ENCODE results near the gene GRB10.
"Not testable (repeated sequence)": the region's sequence is repeated elsewhere in the genome, so short reads cannot be mapped to it uniquely, and the experiment has no call there.

The GRB10 gene

DNA sequence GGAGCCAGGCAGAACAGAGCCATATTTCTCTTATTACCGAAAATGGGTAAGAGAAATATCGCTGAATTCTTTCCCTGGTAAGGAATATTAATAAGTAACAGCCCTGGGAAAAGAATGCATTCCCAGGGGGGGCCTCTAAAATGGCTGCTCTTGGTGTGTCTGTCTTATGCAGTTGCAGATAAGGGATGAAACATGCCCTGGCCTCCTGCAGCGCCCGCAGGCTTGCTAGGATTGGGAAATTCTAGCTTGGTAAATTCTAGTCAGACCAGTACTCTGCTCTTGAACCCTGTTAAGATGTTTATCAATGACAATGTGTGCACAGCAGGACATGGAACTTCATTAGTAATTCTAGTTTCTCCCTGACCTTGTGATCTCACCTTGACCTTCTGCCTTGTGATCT lies 199.4 kb downstream of the GRB10 start:
- not testable (repeated sequence) for H3K4me3 ChIP-seq (ENCODE audit: low read length); DNase-seq (ENCODE audit: low read depth, low spot score)

DNA sequence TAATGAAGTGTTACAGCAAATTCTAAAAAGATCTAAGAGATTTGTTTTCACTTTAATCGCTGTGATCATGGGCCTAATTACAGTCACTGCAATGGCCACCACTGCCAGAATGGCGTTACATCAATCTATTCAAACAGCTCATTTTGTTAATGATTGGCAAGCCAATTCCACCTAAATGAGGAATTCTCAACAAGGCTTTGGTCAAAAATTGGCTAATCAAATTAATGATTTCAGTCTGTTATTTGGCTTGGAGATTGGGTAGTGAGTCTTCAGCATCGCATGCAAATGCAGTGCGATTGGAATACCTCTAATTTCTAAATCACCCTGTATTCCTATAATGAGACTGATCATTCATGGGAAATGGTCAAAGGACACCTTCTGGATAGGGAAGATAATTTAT lies 200.4 kb downstream of the GRB10 start:
- DNase-seq (ENCODE audit: low read depth, low spot score); H3K4me3 ChIP-seq (ENCODE audit: low read length): not testable (repeated sequence)

DNA sequence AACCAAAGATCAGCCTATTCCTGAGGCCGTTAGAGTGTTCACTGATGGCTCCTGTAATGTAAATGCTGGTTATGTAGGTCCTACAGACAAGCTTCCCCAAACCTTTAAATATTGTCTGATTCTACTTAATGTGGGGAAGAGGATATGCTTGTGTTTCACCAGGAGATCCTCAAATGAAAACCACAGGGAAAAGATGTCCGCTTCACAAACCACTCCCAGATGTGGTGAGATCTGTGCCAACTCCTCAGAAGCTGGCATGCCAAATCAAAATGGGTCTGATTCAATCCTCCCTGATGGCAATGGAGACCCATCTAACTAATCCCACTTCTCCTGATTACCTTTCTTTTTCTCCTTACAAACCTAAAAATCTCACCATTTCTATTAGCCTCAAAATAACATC lies 202.0 kb downstream of the GRB10 start:
- DNase-seq (ENCODE audit: low read depth, low spot score); H3K4me3 ChIP-seq (ENCODE audit: low read length): not testable (repeated sequence)

DNA sequence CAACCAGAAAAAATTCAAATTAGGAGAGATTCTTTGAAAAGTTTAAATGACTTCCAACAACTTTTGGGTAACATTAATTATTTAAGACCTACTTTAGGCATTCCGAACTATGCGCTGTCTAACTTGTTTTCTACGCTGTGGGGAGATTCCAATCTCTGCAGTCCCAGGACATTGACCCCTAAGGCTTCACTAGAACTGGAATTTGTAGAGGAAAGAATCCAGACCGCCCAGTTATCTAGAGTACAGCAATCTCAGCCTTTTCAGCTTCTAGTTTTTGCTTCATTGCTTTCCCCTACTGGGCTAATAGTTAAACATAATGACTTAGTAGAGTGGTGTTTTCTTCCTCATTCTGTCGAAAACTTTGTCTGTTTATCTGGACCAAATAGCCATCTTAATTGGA lies 202.6 kb downstream of the GRB10 start:
- H3K4me3 ChIP-seq (ENCODE audit: low read length), result no peak overlapping the region

DNA sequence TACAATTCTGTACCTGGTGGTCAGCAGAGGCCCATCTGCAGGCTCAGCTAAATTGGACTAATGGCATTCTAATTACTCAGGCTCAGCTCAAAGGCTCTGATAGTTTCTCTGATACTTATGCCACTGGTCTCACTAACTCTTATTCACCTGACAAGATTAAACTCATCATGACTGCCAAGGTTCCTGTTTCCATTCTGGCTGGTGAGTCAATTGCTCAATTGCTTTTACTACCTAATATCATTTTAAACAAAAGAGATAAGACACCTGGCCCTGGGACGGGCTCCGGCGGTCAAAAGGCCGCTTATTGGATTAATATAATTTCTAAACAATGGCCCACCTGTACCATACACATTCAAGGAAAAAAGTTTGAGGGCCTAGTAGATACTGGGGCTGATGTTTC lies 204.6 kb downstream of the GRB10 start:
- DNase-seq (ENCODE audit: low read depth, low spot score); H3K4me3 ChIP-seq (ENCODE audit: low read length): not testable (repeated sequence)

More for the DNA sequence above, 202.6 kb downstream of the GRB10 start:
- no peak for DNase-seq (ENCODE audit: low read depth, low spot score)

DNA sequence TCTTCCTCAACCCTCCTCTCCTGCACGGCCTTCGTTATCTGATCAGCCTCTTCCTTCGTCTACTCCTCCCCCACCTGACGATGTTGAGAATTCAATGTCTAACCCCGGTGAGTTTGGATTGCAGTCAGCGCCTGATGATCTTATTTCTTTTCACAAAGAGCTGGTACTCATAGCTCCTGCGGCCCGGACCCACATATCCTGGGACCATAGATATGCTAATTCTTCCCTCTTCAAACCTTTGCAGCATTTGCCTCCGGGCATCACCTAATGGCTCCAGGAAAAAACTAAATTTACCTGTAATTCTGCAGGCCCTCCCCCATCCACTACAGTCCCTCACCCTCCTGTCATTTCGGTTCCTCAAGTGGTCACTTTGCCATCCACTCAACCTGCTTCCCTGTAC lies 205.1 kb downstream of the GRB10 start:
- H3K4me3 ChIP-seq (ENCODE audit: low read length), result no peak overlapping the region
- no peak for DNase-seq (ENCODE audit: low read depth, low spot score)

DNA sequence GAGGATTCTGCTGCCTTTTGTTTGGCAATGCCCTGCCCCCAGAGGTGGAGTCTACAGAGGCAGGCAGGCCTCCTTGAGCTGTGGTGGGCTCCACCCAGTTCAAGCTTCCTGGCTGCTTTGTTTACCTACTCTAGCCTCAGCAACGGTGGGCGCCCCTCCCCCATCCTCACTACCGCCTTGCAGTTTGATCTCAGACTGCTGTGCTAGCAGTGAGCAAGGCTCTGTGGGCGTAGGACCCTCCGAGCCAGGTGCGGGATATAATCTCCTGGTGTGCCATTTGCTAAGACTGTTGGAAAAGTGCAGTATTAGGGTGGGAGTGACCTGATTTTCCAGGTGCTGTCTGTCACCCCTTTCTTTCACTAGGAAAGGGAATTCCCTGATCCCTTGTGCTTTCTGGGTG lies 206.3 kb downstream of the GRB10 start:
- DNase-seq (ENCODE audit: low read depth, low spot score), result peak; percentile 50
- not testable (repeated sequence) for H3K4me3 ChIP-seq (ENCODE audit: low read length)

DNA sequence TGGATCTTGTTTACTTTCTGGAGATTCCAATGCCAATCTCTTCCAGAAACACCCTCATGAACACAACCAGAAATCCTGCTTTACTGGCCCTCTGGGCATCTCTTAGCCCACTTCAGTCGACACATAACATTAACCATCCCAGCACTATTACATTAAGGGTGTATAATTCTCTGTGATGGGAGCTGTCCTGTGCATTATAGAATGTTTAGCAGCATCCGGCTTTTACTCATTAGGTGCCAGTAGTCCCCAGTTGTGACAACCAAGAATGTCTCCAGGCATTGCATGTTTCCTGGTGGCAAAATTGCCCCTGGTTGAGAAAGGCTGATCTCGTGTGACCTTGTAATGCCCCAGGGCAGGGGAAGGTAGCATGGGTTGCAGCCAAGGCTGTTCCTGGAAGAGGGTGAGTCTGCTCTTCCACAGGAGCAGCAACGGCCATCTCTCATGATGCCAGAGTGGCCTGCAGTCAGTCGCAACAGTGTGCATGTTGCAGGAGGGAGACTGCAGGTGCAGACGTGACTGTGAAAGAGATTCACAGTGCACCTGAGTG lies 214.9 kb downstream of the GRB10 start:
- DNase-seq (ENCODE audit: low read depth, low spot score), result no peak
- no peak overlapping the region for H3K4me3 ChIP-seq (ENCODE audit: low read length)

DNA sequence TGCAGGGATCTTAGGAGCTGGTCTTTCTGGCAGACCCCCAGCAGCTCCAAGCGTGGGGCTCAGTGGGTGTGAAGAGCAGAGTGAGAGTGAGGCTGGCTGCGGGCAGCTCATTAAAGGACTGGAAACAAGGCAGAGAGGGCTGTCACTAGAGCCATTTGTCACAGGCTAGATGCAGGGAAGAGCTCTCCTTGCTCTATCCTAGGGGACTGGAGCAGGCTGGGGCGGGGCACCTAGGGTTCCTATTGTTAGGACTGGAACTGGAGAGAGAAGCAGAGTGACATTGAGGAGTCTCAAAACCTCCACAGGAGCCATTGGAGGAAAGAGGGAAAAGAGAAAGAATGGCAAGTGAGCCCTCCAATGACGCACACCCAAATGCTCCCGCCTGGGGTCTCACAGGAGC lies 216.7 kb downstream of the GRB10 start:
- H3K4me3 ChIP-seq (ENCODE audit: low read length), result no peak overlapping the region
- no peak for DNase-seq (ENCODE audit: low read depth, low spot score)

DNA sequence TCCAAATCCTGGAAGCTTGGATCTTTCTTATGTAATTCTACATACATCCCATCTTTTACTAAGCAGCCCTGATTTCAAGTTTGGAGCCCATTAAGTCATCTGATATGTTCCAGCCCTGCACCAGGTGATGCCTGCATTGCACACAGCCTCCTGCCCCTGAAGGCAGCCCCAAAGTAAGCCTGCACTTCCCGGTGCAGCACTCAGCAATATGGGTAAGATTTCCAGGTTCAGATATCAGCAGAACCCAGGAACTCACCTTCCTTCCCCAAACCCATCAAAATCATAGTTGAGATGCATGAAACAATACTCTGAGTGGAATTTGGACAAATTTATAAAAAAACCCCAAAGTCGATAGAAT lies 217.2 kb downstream of the GRB10 start:
- no peak for DNase-seq (ENCODE audit: low read depth, low spot score)
- no peak overlapping the region for H3K4me3 ChIP-seq (ENCODE audit: low read length)

DNA sequence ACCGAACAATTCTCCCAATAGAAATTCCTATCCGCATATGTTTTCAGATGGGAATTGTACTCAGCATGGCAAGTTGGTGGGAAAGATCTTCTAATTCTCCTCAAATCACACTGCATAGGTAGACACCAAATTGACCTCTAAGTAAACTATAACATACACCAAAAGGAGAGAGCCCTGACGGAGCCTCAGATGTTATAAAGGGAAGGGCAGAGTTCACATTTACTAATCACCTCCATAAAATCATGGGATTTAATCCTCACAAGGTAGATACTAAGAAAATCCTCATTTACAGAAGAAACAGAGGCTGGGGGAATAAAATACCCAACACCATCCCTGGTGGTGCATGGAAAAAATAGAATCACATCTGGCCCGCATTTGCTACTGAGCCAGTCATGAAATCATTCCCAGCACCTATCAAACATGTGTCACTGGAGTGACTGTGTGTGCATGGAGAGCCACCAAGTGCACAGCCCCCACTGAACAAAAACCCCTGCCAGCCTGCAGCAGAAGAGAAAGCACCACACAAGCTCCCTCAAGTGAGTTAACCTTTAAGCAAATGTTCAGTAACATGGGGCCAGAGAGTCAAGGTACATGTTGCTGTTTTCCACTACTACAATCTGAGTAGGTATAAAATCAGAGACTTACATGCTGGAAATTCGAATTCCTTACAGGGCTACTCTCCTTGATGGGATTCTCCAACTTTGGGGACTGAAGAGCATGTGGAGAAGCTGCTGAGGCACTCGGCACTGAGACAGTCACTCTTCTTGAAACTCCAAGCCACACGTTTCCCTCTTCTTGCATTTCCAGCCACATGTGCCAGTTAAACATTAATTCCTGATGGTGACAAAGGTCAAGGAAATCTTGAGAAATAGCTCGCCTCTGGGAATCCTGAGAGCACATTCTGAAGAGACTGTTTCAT lies 217.8 kb downstream of the GRB10 start, which contains the start of gene DDC:
TSS of gene DDC (minus strand) at position 766 of the 919 bp plus-strand sequence. CDS start 21,320 bp downstream, outside the sequence.
- no peak within 1 kb of the TSS for H3K4me3 ChIP-seq (ENCODE audit: low read length)
- no peak for DNase-seq (ENCODE audit: low read depth, low spot score)

DNA sequence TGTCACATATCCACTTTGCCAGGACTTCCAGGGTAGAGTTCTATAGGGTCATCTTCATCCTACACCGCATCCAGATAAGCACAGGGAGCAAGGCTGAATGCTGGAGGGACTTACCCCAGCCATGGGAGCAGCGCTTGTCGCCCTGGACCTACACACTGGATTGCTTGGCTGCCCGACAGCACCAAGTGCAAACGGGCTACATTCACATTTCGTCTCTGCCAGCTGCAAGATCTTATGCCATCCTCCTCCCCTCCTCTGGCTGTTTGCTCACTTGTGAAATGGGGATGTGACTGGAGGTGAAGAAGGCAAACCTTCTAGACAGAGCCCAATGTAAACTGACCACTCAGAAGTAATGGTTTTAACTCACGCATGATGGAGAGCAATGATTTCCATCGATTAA lies 218.5 kb downstream of the GRB10 start:
- no peak overlapping the region for H3K4me3 ChIP-seq (ENCODE audit: low read length)
- no peak for DNase-seq (ENCODE audit: low read depth, low spot score)

DNA sequence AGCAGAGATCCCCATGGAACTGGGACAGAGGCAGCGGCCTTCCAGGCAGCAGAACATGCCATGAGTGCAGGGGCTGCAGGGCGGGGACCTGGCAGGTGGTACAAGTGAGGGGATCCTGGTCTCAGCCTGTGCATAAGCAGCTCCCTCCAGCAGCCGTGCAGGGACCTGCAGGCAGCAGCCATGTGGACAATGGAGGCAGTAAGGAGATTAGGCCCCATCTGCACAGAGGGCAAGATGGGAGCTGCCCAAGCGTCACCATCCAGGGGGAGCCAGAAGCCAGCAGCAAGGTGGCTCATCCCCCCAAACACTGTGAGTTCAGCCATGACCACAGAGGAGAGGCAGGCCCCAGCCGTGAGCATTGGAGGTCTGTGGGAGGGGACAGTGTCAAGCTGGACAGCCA lies 220.6 kb downstream of the GRB10 start:
- no peak for DNase-seq (ENCODE audit: low read depth, low spot score)

DNA sequence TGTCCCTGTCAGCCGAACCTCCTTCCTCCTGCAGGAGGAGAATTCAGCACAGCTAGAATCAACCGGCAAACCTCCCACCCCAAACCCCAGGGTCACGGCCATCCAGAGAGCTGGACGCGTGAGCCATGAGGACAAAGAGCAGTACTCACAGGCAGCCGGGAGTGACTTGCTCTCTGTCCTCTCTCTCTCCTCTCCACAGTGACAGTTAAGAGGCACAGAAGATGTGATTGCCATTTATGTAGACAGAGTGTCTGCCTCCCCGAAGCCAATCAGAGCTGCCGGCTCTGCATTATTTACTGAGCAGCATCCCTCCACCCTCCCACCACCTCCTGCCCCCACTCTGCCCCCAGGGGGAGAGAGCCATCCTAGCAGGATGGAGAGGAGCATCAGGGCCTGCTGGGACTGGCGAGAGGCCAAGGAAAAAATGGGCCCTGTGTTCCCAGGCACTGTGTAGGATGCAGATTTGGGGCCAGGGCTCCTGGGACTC lies 221.8 kb downstream of the GRB10 start:
- no peak for DNase-seq (ENCODE audit: low read depth, low spot score)
- H3K4me3 ChIP-seq (ENCODE audit: low read length), result no peak overlapping the region

More for the DNA sequence above, 220.6 kb downstream of the GRB10 start:
- no peak overlapping the region for H3K4me3 ChIP-seq (ENCODE audit: low read length)

DNA sequence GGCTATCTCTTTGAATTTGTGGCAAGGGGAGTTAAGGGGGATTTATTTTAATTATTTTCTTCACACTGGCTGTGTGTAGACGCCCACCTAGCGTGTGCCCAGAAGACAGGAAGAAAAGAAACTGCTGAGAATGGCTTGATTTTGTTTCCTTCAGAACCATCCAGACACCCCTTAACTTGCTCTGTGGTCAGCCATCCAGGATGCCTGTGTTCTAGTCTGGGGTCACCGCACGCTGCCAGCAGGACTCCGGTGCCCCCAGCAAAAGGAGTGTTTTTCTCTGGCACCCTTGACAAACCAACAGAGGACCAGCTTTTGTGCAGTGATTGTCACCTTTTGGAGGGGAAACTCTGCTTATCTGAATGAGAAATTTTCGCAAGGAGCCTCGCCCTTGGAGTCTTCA lies 222.8 kb downstream of the GRB10 start:
- H3K4me3 ChIP-seq (ENCODE audit: low read length), result no peak overlapping the region
- no peak for DNase-seq (ENCODE audit: low read depth, low spot score)

DNA sequence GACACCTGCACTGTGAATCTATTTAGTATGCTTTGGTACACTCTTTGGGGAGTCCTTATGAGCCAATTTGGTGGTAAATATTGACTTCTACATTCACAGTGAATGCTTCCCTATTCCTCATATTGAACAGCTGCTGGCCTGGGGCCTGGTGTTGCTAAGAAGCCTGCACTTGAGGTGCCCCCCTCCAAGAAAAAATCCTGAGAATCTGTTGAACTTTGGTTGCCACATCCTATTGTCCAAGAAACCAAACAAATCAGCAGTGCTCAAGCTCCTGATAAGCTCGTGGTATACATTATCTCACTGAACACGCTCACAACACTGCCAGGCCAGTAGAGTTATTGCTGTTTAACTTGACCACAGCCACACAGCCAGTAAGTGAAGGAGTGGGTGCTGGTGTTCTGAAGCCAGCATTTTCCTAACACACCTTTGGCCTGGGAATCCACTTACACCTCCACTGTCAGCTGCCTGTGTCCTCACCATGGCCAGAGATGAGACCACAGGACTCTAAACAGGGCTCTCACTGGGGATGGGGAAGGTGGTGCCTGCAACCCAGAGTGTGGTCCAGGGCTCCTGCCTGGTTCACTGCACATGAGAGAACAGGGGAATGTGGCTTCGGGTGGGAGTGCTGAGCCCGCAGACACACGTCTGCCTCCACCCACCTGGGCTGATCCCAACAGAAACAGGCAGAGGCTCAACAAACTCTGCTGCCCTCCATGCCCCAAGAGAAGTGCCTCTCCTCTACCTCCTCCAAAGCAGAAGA lies 224.2 kb downstream of the GRB10 start:
- no peak overlapping the region for H3K4me3 ChIP-seq (ENCODE audit: low read length)
- no peak for DNase-seq (ENCODE audit: low read depth, low spot score)

DNA sequence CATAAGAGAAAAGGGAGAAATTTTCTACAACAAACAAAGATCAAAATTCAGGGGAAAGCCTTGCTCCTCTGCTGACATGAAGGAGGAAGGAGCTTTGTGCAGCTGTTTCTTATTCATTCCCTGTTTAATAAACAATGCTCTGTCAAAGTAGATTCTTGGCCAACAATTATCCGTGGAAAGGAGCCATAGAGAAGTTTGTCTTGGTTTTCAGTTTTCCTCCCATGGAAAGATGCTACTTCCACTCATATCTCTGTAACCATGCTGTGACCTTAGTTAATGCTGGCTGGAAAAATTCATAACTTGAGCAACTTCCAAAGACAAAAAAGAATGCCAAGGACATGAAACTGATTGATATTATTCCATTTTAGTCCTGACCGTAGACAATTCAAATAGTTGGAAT lies 225.6 kb downstream of the GRB10 start:
- no peak overlapping the region for H3K4me3 ChIP-seq (ENCODE audit: low read length)

DNA sequence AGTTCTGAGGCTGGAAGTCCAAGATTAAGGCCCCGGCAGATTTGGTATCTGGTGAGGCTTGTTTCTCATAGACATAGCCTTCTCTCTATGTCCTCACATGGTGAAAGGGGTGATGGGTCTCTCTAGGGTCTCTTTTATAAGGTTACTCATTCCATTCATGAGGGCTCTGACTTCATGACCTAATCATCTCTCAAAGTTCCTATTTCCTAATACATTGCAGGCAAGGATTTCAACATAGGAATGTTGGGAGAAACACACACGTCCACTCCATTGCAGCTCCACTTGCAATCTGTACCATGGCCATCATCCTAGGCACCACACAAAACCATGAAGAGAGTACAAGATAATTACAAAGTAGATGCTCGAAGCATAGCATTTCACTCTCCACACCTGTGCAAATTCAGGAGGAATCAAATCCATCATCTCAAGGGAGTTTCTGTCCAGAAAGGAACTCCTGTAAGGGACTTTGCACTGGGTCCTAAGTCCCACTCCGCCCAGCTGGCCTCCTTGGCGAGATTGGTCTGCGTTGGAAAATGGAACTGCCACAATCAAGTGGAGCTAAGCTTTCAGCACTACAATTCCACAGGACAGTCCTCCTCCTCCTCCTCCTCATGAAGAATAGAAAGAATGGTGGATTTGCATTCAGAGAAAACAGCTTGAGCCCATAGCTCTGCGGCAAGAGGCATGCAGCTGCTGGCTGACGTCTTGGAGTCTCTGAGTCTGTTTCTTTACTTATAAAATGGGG lies 226.3 kb downstream of the GRB10 start:
- DNase-seq (ENCODE audit: low read depth, low spot score), result no peak

More for the DNA sequence above, 225.6 kb downstream of the GRB10 start:
- DNase-seq (ENCODE audit: low read depth, low spot score), result no peak

DNA sequence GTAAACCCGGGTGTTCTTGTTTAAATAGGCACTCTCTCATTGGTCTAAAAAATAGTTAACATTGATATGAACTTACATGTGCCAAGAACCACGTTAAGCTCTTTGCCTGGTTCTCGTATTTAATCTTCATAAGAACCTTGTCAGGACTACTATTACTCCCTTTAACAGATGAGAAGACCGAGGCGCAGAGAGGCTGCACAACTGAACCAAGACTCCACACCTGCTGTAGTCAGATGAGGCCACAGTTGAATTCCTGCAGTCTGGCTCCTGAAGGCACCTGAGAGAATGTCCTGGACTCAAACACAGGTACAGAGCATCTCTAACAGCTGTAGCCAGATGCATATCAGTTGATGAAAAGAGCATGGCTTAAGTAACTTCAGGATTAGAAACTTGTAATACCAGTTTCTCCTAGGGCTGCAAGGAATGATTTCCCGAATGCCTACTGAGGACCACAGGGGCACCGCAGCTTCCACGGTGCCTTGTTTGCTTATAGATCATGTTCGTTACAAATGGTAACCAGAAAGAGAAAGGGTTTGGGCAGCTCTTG lies 227.0 kb downstream of the GRB10 start:
- H3K4me3 ChIP-seq (ENCODE audit: low read length), result no peak overlapping the region
- no peak for DNase-seq (ENCODE audit: low read depth, low spot score)

More for the DNA sequence above, 226.3 kb downstream of the GRB10 start:
- no peak overlapping the region for H3K4me3 ChIP-seq (ENCODE audit: low read length)
